Fibroblast of villous mesenchyme (primary cell): ENCODE measurements around the gene C2CD2. TPM values are rescaled to one million over a fixed set of nuclear protein-coding genes. Genes with fewer than 3 reads are reported as not detected.

Source experiments
- DNase-seq: peaks from one replicate; pipeline ENCODE4 v3.0.0-alpha.2; 2010; ENCODE audit warnings: low read depth
- H3K4me3 ChIP-seq: 2 replicates; pipeline ENCODE4 v1.5.1; 2011; ENCODE audit warnings: low read depth, mild to moderate bottlenecking, low read length
- CTCF ChIP-seq: IDR thresholded peaks from 2 replicates; pipeline ENCODE4 v1.5.1; 2012; ENCODE audit warnings: low read depth, mild to moderate bottlenecking, low read length; ENCODE audit not compliant: insufficient read depth
- total RNA-seq: library from RNA; depleted of rRNA; stranded (reverse); fragments of >200 nt; gene quantifications from 2 replicates; pipeline ENCODE4 v1.2.3, GENCODE V29; 2012

The C2CD2 gene
- total RNA-seq, 1 donor: 25.0 TPM

- no peak for TF ChIP-seq CTCF
- no peak for DNase-seq
- H3K4me3 ChIP-seq: no peak overlapping the region
These were observed 5.2 kb upstream of the C2CD2 start for GRCh38 chr21:41958886-41959563.

- TF ChIP-seq CTCF: no peak
- H3K4me3 ChIP-seq: no peak overlapping the region
- DNase-seq: peak; percentile 88
These were observed 4.4 kb upstream of the C2CD2 start for GRCh38 chr21:41957991-41958766.

- H3K4me3 ChIP-seq: no peak overlapping the region
- no peak for TF ChIP-seq CTCF
- peak; percentile 79 for DNase-seq
These were observed 3.3 kb upstream of the C2CD2 start for GRCh38 chr21:41956926-41957729.

- no peak for TF ChIP-seq CTCF
- H3K4me3 ChIP-seq: no peak overlapping the region
- no peak for DNase-seq
These were observed 1.7 kb upstream of the C2CD2 start for GRCh38 chr21:41955516-41955915.

GRCh38 chr21:41954654-41955499 lies 1.1 kb upstream of the C2CD2 start:
- no peak for DNase-seq
- TF ChIP-seq CTCF: no peak
- no peak overlapping the region for H3K4me3 ChIP-seq

- no peak for DNase-seq
These were observed 478 bp downstream of the C2CD2 start for GRCh38 chr21:41953249-41953830.

More at GRCh38 chr21:41953249-41953830, 478 bp downstream of the C2CD2 start:
- TF ChIP-seq CTCF: no peak
- peak overlapping the region; percentile 68 for H3K4me3 ChIP-seq
